GM21576 (cell line): Measurements from ENCODE around the gene MFSD1.
A peak's percentile ranks its signal among the peaks of the same experiment; 100 is the strongest.

Experiments used
- ATAC-seq: cut with Tn5 transposase; IDR thresholded peaks from one replicate; pipeline ENCODE4 v1.9.1; 2021; ENCODE audit warnings: mild to moderate bottlenecking, moderate library complexity; ENCODE audit not compliant: unreplicated experiment

The MFSD1 gene

DNA sequence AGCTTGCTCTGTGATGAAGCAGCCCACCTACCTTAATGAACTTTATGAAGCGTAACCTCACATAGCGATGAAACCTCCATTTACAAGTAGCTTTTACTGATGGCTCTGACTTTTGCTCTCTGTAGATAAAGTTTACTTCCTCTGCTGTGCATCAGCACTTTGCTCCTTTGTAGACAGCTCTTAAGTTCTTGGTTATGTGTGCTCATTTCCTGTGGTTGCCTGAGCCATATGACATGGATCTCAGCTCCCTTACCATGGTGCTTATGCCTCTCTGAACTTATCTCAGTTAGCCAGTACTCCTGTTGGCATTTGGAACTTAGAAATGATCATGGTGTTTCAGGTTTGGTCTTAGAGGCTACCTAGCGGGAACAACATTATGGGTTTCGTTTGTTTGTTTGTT, 7.8 kb downstream of the MFSD1 start:
- ATAC-seq, result no peak

DNA sequence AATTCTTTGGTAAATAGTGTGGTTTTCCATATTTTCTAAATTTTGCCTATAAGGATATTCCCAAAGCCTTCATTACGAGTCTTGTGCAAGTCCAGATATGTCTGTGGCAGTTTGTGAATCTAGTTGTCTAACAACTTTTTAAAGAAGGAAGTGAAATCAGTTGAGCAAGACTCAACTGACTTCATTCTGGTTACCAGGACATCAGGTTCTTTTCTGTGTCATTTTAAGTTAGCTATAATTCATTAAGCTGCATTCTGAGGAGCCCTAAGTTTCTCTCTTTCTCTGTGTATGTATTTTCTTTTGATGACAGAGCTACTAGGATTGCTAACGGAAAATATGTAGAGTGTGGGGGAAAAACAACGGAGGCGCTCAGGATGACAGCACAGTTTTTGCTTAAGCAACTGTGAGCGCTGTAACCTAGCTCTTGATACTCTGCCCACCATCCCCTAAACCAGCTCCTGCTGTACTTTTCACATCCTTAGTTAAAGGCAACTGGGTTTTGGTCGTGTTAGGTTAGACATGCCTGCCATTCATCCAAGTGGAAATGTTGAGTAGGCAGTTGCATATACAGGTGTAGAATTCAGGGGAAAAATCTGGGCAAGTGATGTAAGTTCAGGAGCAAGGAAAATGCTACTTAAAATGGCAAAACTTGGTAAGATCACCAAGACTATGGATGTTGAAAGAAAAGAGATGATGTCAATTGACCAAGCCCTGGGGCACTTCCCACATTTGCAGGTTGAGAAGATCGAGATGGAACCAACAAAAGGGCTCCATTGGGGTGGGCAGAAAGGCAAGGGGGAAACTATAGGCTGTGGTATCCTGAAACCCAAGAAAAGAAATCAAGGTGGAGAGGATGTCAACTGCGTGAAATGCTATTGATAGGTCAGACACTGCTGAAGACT, 9.2 kb downstream of the MFSD1 start:
- ATAC-seq, result no peak

DNA sequence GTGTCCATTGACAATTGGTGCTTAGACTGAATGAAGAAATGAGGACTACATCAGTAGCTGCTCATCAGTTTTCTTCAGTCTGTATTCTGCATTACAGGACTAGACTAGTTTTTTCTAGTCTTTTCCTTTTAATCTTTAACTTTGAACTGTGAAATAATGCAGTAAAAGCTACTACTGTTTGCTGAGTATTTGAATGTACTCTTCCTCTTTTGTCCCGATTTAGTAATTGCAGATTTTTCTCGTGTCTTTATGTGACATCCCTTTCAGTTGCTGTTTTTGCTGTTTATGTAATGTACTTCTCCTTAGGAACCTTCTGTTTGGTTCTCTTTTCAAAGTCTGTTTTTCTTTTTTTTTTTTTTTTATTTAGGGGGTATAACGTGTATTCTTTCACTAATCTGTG, 17.4 kb downstream of the MFSD1 start:
- ATAC-seq, result no peak

DNA sequence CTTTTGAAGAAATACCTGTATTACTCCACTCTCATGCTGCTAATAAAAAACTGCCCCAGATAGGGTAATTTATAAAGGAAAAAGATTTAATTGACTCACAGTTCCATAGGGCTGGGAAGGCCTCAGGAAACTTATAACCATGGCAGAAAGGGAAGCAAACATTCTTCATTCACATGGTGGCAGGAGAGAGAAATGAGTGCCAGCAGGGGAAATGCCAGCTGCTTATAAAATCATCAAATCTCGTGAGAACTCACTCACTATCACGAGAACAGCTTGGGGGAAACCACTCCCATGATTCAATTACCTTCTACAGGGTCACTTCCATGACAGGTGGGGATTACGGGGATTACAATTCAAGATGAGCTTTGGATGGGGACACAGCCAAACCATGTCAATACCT, 18.7 kb downstream of the MFSD1 start:
- no peak for ATAC-seq

DNA sequence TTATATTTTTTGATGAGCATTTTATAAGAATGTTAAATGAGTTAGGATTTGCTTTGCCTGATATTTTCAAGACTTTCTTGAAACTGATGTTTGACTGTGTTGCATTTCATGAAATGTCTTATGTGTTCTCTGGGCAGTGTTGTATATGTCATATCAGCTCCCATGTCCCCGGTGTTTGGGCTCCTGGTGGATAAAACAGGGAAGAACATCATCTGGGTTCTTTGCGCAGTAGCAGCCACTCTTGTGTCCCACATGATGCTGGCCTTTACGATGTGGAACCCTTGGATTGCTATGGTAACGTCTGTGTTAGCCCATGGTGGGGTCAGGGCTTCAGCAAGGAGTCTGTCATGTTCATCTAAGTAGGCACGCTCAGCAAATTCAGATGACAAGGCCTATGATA, 20.0 kb downstream of the MFSD1 start:
- no peak for ATAC-seq

DNA sequence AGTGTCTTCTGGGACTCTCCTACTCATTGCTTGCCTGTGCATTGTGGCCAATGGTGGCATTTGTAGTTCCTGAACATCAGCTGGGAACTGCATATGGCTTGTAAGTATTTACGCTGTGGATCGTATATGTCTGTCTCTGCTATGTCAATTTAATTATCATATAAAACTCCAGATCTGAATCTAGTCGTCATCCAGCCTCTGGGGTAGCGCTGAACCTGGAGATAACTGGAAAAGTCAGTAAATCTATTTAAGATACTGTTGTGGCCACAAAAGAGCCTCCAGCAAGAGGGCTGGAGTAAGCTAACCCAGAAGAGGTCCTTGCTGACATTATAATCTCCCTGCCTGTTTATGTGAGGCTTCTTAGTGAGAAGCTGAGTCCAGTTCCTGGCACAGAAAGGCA, 21.6 kb downstream of the MFSD1 start:
- no peak for ATAC-seq

DNA sequence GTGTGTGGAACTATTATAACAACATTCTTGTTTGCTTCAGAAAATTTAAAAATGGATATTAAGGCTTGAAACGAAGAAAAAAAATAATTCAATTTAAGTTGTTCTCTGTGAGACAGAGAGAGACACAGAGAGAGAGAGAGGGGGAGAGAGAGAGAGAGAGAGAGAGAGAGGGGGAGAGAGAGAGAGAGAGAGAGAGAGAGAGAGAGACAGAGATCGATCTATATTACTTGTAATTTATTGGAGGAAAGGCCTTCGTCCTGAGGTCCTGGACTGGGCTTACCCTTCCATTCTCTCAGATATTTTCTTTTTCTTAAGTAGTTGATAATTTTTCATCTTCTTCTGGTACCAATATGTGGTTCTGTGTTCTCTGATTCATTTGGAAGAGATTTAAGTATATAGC, 25.9 kb downstream of the MFSD1 start:
- ATAC-seq, result no peak

DNA sequence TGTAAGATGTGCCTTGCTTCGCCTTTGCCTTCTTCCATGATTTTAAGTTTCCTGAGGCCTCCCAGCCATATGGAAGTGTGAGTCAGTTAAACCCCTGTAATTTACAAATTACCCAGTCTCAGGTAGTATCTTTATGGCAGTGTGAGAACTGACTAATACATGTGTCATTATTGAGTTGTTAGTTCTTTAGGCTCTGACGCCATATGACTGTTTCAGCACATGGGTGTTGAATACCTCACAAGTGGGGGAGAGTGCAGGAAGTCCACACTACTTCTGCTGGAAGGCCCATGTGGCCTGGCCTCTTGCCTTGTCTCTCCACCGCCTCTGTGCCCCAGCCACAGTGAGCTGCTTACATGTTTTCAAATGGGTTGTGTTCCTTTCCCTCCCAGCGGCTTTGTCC, 28.5 kb downstream of the MFSD1 start:
- no peak for ATAC-seq

DNA sequence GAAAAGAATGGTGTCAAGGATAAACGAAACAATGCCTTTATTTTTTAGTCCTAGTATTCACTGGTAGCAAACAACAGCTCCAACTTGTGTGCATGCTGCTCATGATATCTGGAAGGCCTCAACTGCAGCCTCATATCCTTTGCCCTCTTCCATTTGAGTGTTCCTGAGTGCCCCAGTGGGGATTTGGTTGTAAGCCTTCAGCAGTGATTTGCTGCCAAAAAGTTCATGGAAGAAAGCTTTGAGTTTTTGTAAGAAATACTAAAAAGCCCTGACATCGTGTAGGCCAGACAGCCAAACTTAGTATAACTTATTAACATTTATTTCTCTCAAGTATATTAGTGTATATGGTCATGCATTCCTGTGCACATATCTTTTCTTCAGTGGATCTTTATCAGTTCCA, 30.0 kb downstream of the MFSD1 start:
- no peak for ATAC-seq

DNA sequence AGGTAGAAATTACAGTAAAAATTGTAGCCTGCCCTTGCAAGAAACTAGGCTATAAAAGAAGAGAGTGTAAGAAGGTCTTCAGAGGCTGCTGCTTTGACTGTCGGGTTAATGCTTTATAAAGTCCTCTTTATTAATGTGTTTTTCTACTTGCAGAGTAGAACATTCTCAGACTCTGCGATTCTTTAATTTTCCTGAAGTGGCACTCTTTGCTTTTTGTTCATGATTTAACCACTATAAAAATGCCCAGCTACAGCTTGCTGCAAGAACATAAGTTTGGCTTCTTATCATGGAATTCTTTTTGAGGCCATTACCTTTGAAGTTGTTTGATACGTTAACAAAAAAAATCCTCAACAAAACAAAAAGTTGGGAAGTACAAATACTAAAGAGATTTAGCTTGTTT, 33.8 kb downstream of the MFSD1 start:
- ATAC-seq, result no peak

DNA sequence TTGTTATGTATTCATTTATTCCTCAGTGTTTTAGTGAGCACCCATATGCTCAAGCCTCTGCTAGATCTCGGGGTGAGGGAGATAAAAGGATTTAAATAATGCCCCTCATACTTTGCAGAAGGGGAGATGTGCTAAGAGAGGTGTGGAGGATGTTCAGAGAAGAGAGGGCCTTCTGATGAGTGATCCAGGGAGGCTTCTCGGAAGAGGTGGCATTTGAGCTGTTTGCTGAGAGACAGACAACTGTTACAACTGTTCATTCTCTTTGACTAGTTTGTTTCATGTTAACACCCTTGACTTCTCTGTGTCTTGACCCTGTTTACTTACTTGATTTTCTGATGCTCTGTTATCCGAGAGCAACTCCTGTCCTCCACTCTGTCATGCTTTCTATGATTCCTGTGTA, 34.5 kb downstream of the MFSD1 start:
- no peak for ATAC-seq

DNA sequence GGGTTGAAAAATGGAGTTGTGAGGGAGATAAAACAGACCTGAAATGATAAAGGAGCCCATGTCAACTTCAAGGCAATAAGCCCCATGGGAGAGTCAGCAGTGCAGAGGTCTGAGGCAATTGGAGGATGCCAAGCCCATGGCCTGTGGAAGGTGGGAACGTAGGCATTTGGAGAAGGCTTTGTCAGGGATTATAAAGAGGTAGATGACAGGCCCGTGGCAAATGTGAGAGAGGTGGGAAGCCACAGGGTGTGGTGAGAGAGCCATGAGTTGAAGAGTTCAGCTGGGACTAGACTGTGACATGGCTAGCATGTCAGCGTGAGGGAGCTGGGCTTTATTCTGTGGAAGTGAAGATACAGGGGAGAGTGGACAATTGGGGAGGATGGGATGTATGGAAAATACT, 35.4 kb downstream of the MFSD1 start:
- ATAC-seq, result no peak

DNA sequence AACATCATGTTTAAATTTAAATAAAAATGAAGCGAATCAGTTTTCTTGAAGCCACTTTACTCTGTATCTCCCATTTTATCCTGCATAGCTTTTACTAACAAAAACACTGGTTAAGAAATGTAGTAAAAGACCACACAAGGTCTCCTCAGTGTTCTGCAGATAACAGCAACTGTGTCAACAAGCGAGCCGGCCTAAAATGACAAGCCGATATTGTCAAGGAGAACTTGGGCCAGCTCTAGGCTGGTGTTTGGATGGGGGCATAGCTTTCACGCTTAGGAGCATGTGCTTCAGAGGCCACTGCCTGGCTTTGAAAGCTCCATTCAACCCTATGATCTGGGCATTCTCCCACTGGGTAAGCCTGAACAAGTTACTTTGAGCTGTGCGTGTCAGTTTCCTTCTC, 38.1 kb downstream of the MFSD1 start:
- no peak for ATAC-seq

DNA sequence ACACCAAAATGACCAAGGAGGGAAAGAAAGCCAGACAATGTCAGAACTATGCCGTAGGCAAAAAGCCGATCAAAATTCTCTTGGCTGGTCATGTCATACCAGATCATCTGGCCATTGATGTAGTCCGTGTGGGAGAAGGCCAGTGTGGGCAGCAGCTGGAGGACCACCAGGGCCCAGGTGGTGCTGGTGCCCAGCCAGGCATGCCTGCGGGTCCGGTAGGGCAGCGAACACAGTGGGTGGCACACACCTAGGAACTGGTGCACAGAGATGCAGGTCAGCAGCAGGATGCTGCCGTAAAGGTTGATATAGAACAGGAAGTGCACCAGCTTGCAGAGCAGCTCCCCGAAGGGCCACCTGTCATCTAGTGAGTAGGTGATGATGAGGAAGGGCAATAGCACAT, 39.5 kb downstream of the MFSD1 start:
- no peak for ATAC-seq

DNA sequence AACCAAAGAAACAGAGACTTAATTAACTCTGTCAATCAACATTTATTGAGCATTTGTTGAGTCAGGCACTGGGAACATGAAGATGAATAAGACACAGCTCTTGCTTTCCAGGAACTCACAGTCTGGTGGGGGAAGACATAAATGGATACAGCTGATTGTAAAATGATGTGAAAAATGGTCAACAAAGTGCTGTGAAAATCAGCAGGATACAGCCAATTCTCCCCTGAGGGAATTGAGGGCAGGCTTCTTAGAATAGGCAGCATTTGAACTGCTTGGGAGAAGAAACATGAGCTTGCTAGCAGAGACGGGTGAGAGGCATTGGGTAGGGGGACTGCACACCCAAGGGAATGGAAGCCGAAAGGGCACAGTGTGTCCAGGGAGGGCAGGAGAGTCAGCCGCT, 41.1 kb downstream of the MFSD1 start:
- no peak for ATAC-seq

DNA sequence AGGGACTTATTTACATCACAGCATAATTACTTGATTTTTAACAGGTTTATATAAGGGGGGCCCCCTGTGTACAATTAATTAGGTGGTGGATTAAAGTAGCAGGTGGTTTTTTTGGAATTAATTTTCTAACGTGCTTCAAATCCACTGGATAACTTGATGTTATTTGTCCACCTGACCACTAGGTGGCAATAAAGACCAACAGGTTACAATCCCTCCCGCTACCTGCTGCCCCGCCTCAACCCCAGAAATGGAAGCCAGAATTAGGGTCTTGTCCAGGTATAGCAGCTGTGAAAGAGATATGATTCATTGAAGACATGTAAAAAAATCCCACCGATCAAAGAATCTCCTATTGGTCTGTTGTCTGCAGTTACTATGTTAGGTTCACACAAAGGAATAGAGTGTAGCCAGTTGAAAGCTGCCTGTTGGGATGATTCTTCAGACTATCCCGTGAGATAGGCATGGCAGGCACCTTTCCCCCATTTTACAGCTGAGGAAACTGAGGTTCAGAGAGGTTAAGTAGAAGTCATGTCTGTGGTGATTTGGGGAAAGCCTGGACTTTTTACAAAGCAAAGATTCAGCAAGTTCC, 44.0 kb downstream of the MFSD1 start:
- ATAC-seq, result peak; percentile 44

DNA sequence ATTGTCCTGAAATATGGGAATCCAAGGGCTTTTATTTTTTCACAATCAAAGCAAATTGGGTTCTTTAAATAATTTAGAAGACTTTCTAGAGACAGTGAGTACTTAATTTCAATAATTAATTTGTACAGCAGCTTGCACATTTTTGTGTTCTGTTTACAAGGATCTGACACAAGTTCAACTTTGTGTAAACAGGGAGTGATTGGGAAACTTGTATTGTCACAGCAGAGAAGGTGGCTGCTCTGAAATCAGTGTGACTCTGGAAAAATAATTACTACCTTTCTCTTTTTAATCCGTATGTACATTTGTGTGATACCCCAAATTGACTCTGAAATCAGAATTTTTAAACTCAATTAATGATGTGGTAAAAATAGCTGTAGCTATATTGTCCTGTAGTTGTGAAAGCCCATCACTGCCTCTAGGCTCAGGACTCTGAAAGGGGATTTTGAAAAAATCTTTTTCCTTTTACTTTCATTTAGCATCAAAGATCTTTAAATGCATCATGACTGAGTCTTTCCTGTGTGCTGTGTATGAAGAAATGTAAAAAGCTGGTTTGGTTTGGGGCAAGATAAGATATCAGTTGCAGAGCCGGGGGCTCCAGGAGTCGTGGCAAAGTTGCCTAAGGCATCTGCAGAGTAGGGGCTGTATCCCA, 45.1 kb downstream of the MFSD1 start:
- peak; percentile 90 for ATAC-seq

DNA sequence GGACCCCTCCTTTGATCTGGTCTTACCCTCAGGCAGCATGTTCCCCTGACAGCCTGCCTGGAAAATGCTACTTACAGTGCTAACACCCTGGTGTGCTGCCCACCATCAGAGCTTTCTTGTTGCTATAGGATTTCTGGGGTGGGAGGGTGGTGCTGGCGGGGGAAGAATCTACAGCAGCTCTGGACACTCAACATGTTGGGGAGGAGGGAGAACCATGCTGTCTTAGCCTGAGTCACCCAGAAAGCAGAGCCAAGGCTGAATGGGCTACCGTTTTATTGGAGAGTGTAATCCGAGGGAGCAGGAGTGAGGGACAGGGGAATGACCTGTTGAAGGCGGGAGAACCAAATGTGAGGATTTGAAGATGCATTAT, 45.6 kb downstream of the MFSD1 start:
- ATAC-seq, result peak; percentile 36

DNA sequence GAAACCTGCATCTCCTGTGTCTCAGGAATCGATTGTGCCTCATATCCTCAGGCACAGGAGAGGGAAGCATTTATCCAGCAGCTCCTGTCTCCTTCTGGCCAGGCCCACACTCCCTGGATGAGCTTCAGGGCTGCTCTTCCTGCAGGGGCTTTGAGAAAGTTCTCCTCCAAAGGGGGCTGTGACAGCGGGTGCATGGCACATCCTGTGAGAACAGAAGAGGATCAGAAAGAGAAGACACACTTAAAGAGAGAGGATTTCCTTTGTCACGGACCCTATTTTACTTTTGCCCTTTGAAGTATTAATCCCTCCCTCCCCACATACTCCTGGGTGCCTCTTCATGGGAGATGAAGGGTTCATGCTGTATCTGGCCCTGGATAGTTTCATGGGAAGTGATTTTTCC, 46.0 kb downstream of the MFSD1 start:
- no peak for ATAC-seq

DNA sequence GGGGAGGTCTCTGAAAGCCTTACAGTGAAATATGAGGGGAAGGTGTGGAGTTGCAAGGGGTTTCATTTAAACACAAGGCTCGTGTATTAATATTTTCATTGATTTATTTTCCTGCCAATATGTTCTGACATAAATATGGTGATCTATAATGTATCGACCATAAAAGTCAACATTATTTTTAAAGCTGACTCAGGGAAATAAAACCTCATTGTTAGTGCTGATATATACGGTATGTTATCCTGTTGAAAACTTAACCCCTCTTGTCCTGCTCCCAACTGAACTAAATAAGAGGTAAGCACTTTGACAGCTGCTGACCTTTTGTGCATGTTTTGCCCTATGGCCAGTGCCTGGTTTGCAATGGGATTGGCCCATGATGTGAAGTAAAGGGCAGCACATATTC, 47.9 kb downstream of the MFSD1 start:
- ATAC-seq, result no peak

DNA sequence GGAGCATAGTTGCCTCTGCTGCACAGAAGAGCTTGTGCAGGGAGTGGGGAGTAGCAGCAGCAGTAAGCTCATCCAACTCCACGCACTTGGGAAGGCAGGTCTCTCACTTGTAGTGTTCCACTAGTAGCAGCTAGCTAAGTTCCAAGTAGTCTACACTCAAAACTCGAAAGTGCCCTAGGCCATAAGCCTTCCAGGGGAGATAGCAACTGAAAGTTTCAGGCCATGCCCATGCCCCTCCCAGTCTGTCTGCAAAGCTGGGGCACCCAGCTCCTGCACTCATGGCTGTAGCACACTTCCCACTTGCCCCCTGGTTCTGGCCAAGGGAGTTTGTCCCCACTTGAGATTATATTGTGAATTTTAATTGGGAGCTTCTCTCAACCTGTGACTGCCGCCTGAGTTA, 57.5 kb downstream of the MFSD1 start:
- no peak for ATAC-seq

DNA sequence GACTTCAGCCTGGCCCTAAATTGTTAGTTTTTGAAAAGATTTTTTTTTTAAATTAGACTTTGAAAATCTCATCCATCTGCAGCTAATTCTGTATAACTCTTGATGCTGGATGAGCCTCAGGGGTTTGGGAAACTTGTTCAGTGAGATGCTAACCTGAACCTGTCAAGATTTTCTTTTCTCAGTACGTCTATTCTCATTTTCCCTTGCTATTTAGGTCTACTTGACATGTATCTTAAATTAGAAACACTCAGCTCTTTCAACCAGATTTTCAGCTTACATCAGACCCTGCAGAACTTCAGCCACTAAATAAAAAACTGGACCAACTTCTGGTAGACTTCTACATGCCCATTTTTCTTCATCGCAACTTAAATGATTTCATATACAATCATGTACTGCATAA, 61.4 kb downstream of the MFSD1 start:
- ATAC-seq, result peak; percentile 55
